HEK293T (cell line): ENCODE data around the gene BTBD7.

Experiments used
- CTCF ChIA-PET: fragments of 350-600 bp; formaldehyde crosslinking; extraction: SDS; loops from one replicate; lab custom pipeline; 2021; ENCODE audit warnings: antibody characterized with exemption, inconsistent platforms; lab: Yijun Ruan, JAX
- POLR2A ChIA-PET: fragments of 350-600 bp; formaldehyde crosslinking; extraction: SDS; loops from one replicate; lab custom pipeline; 2020; ENCODE audit warnings: antibody characterized with exemption, inconsistent platforms; lab: Yijun Ruan, JAX
- DNase-seq: peaks from one replicate; pipeline ENCODE4 v3.0.0; 2012; ENCODE audit warnings: mixed read lengths; ENCODE audit errors: extremely low spot score
- ARNT ChIP-seq: fragments of 450-650 bp; IDR thresholded peaks from 2 replicates; pipeline ENCODE4 v1.6.1; 2017; ENCODE audit warnings: mild to moderate bottlenecking
- BHLHE40 ChIP-seq: fragments of 450-650 bp; IDR thresholded peaks from 2 replicates; pipeline ENCODE4 v1.6.1; 2016; ENCODE audit warnings: mild to moderate bottlenecking, moderate library complexity, borderline replicate concordance
- CTBP1 ChIP-seq: fragments of 450-650 bp; IDR thresholded peaks from 2 replicates; pipeline ENCODE4 v1.6.1; 2016; ENCODE audit warnings: borderline replicate concordance
- ELF4 ChIP-seq: fragments of 450-650 bp; IDR thresholded peaks from 2 replicates; pipeline ENCODE4 v1.6.1; 2017; ENCODE audit warnings: antibody characterized with exemption
- FOXA1 ChIP-seq: fragments of 450-650 bp; IDR thresholded peaks from 2 replicates; pipeline ENCODE4 v1.6.1; 2016; ENCODE audit warnings: mild to moderate bottlenecking
- FOXK2 ChIP-seq: fragments of 450-650 bp; IDR thresholded peaks from 2 replicates; pipeline ENCODE4 v1.6.1; 2016; ENCODE audit warnings: mild to moderate bottlenecking
- FOXM1 ChIP-seq: fragments of 450-650 bp; IDR thresholded peaks from 2 replicates; pipeline ENCODE4 v1.6.1; 2017; ENCODE audit warnings: mild to moderate bottlenecking, borderline replicate concordance
- HDGF ChIP-seq: fragments of 450-650 bp; IDR thresholded peaks from 2 replicates; pipeline ENCODE4 v1.6.1; 2017; ENCODE audit warnings: antibody characterized with exemption, borderline replicate concordance
- L3MBTL2 ChIP-seq: fragments of 450-650 bp; conservative IDR thresholded peaks from 2 replicates; pipeline ENCODE4 v1.6.1; 2016; ENCODE audit warnings: mild to moderate bottlenecking
- LEF1 ChIP-seq: fragments of 450-650 bp; IDR thresholded peaks from 2 replicates; pipeline ENCODE4 v1.6.1; 2017; ENCODE audit warnings: mild to moderate bottlenecking, borderline replicate concordance
- NFRKB ChIP-seq: fragments of 450-650 bp; IDR thresholded peaks from 2 replicates; pipeline ENCODE4 v1.6.1; 2016; ENCODE audit warnings: mild to moderate bottlenecking, moderate library complexity
- PKNOX1 ChIP-seq: fragments of 450-650 bp; IDR thresholded peaks from 2 replicates; pipeline ENCODE4 v1.6.1; 2016
- SP1 ChIP-seq: fragments of 450-650 bp; IDR thresholded peaks from 2 replicates; pipeline ENCODE4 v1.6.1; 2017
- SUZ12 ChIP-seq: fragments of 450-650 bp; IDR thresholded peaks from 2 replicates; pipeline ENCODE4 v1.6.1; 2016; ENCODE audit warnings: mild to moderate bottlenecking
- TARDBP ChIP-seq: fragments of 450-650 bp; IDR thresholded peaks from 2 replicates; pipeline ENCODE4 v1.6.1; 2016
- ZNF384 ChIP-seq: fragments of 450-650 bp; IDR thresholded peaks from 2 replicates; pipeline ENCODE4 v1.6.1; 2016

The BTBD7 gene

GRCh38 chr14:93267149-93267711, 65.6 kb downstream of the BTBD7 start:
- CTCF ChIA-PET, result interaction anchor here (0.7 kb wide), 1 partner anchor 52 kb away, joined by 4 read pairs; no protein-coding TSS in a partner anchor
- no peak for DNase-seq
- POLR2A ChIA-PET, result interaction anchor here (0.6 kb wide), 1 partner anchor 172 kb away, joined by 3 read pairs; no protein-coding TSS in a partner anchor
- TF ChIP-seq PKNOX1, result no peak
- TF ChIP-seq NFRKB, result no peak
- TF ChIP-seq ZNF384, result no peak
- TF ChIP-seq ELF4, result no peak
- no peak for TF ChIP-seq TARDBP
- no peak for TF ChIP-seq HDGF
- TF ChIP-seq FOXA1, result no peak
- no peak for TF ChIP-seq FOXK2
- TF ChIP-seq CTBP1, result no peak
- no peak for TF ChIP-seq BHLHE40
- no peak for TF ChIP-seq L3MBTL2
- no peak for TF ChIP-seq ARNT
- no peak for TF ChIP-seq FOXM1
- no peak for TF ChIP-seq SUZ12

- CTCF ChIA-PET, result no interaction called here
- no peak for DNase-seq
- POLR2A ChIA-PET, result no interaction called here
- TF ChIP-seq FOXA1 (no peak), ZNF384 (no peak), HDGF (no peak)
These were observed 66.7 kb downstream of the BTBD7 start for GRCh38 chr14:93266127-93266526.

GRCh38 chr14:93263416-93263815, 69.4 kb downstream of the BTBD7 start:
- CTCF ChIA-PET, result no interaction called here
- TF ChIP-seq L3MBTL2, result no peak
- no peak for TF ChIP-seq SP1
- TF ChIP-seq FOXK2, result no peak
- TF ChIP-seq CTBP1, result no peak

GRCh38 chr14:93262446-93262845, 70.4 kb downstream of the BTBD7 start:
- DNase-seq, result no peak

More at GRCh38 chr14:93263416-93263815, 69.4 kb downstream of the BTBD7 start:
- no peak for DNase-seq
- POLR2A ChIA-PET, result no interaction called here

GRCh38 chr14:93249128-93249831, 83.6 kb downstream of the BTBD7 start:
- POLR2A ChIA-PET, result interaction anchor here (0.8 kb wide), 1 partner anchor 64 kb away, joined by 3 read pairs; the partner anchor contains the start of genes LYSET and MOAP1
- CTCF ChIA-PET, result interaction anchor here (0.6 kb wide), 1 partner anchor 229 kb away, joined by 4 read pairs; no protein-coding TSS in a partner anchor

More at GRCh38 chr14:93262446-93262845, 70.4 kb downstream of the BTBD7 start:
- POLR2A ChIA-PET, result no interaction called here
- TF ChIP-seq ZNF384, result no peak
- TF ChIP-seq SUZ12, result no peak
- TF ChIP-seq SP1, result no peak
- no peak for TF ChIP-seq LEF1
- no peak for TF ChIP-seq CTBP1
- TF ChIP-seq FOXM1, result no peak
- CTCF ChIA-PET, result no interaction called here

GRCh38 chr14:93246534-93246933, 86.3 kb downstream of the BTBD7 start:
- ChIA-PET CTCF (no interaction called here), POLR2A (no interaction called here)
- DNase-seq, result no peak
- TF ChIP-seq FOXA1 (no peak), L3MBTL2 (no peak), SP1 (no peak), ZNF384 (no peak), SUZ12 (no peak), FOXK2 (no peak), HDGF (no peak), TARDBP (no peak), ELF4 (no peak), NFRKB (no peak), CTBP1 (no peak)

More at GRCh38 chr14:93249128-93249831, 83.6 kb downstream of the BTBD7 start:
- DNase-seq, result no peak
- no peak for TF ChIP-seq LEF1
- TF ChIP-seq PKNOX1, result no peak
- TF ChIP-seq NFRKB, result no peak

- TF ChIP-seq FOXM1 (no peak), ARNT (no peak), ZNF384 (no peak), LEF1 (no peak), TARDBP (no peak), FOXA1 (no peak), SP1 (no peak), SUZ12 (no peak), HDGF (no peak), PKNOX1 (no peak), L3MBTL2 (no peak), CTBP1 (no peak), ELF4 (no peak), BHLHE40 (no peak), FOXK2 (no peak), NFRKB (no peak)
- no peak for DNase-seq
- POLR2A ChIA-PET, result no interaction called here
- CTCF ChIA-PET, result no interaction called here
These were observed 86.9 kb downstream of the BTBD7 start for GRCh38 chr14:93245764-93246420.
